GM12878 (cell line): ENCODE results near the gene LIPM. TPM values are rescaled to one million over a fixed set of nuclear protein-coding genes. Genes with fewer than 3 reads are reported as not detected.

Source experiments
- ATAC-seq: fragments of 200-7000 bp; cut with Tn5 transposase; 3 replicates; pipeline ENCODE4 v1.9.1; 2020; ENCODE audit warnings: mild to moderate bottlenecking, moderate library complexity
- BruUV-seq: library from RNA; stranded (reverse); fragments of 400-500 nt; replicated peaks from 2 replicates; lab custom pipeline; 2021; lab: Mats Ljungman, UMichigan
- CTCF ChIA-PET: fragments of 300-600 bp; sonication (Branson Sonifier 250); formaldehyde crosslinking; extraction: SDS; loops from one replicate; lab custom pipeline; 2021; ENCODE audit warnings: inconsistent platforms; lab: Yijun Ruan, JAX
- POLR2A ChIA-PET: fragments of 350-600 bp; formaldehyde crosslinking; extraction: SDS; loops from one replicate; lab custom pipeline; 2021; ENCODE audit warnings: inconsistent platforms; lab: Charles Lee
- RAD21 ChIA-PET: fragments of 300-600 bp; sonication (Branson Sonifier 250); formaldehyde crosslinking; loops from one replicate; lab custom pipeline; 2023; ENCODE audit warnings: antibody characterized with exemption; ENCODE audit not compliant: unreplicated experiment; lab: Charles Lee
- SMC1A ChIA-PET: fragments of 300-600 bp; sonication (Branson Sonifier 250); formaldehyde crosslinking; loops from one replicate; lab custom pipeline; 2023; ENCODE audit not compliant: unreplicated experiment, uncharacterized antibody; lab: Charles Lee
- DNase-seq: peaks from one replicate; pipeline ENCODE4 v3.0.0-alpha.2; 2011; ENCODE audit warnings: low read depth, low spot score
- FAIRE-seq: peaks from 3 replicates; lab custom pipeline; 2011; peaks lifted over from hg19 to GRCh38; lab: Jason Lieb, UNC
- H2AFZ ChIP-seq: 2 replicates; pipeline ENCODE4 v1.6.0; 2011; ENCODE audit warnings: low read depth, low read length, control low read depth; ENCODE audit not compliant: control insufficient read depth
- H3K27ac ChIP-seq: 2 replicates; pipeline ENCODE4 v1.5.1; 2011; ENCODE audit warnings: control low read depth; ENCODE audit not compliant: control insufficient read depth, insufficient read depth
- H3K27me3 ChIP-seq, 2 experiments: replicated peaks in 1 of 2; 2 replicates each; pipeline versions ENCODE4 v1.6.0 to v1.6.1; 2011; ENCODE audit warnings: low read length in 1 of 2; ENCODE audit not compliant: control insufficient read depth in 2 of 2, insufficient read depth in 2 of 2
- H3K36me3 ChIP-seq, 2 experiments: 2 replicates each; pipeline ENCODE4 v1.5.1; 2011; ENCODE audit warnings: low read length in 1 of 2; ENCODE audit not compliant: control insufficient read depth in 2 of 2, insufficient read depth in 2 of 2
- H3K4me1 ChIP-seq: 2 replicates; pipeline ENCODE4 v1.6.1; 2011; ENCODE audit warnings: mild to moderate bottlenecking, low read length, moderate library complexity, mixed read lengths; ENCODE audit not compliant: control insufficient read depth, insufficient read depth
- H3K4me2 ChIP-seq: 2 replicates; pipeline ENCODE4 v1.6.0; 2011; ENCODE audit warnings: control low read depth; ENCODE audit not compliant: control insufficient read depth, insufficient read depth
- H3K4me3 ChIP-seq: fragments of 200-600 bp; sonication (generic); 2 replicates; pipeline ENCODE4 v1.5.1; 2016
- H3K79me2 ChIP-seq: 2 replicates; pipeline ENCODE4 v1.6.0; 2011; ENCODE audit warnings: low read length; ENCODE audit not compliant: control insufficient read depth, insufficient read depth
- H3K9ac ChIP-seq: 2 replicates; pipeline ENCODE4 v1.8.0; 2011; ENCODE audit warnings: low read length, control low read depth, mixed read lengths; ENCODE audit not compliant: control insufficient read depth, insufficient read depth
- H3K9me3 ChIP-seq: replicated peaks from 3 replicates; pipeline ENCODE4 v1.5.1; 2011; ENCODE audit warnings: mild to moderate bottlenecking, low read length; ENCODE audit not compliant: control insufficient read depth, insufficient read depth
- H4K20me1 ChIP-seq: 2 replicates; pipeline ENCODE4 v1.6.0; 2011; ENCODE audit not compliant: control insufficient read depth, insufficient read depth
- BHLHE40 ChIP-seq, 2 experiments: fragments of 450-650 bp in 1 of 2; IDR thresholded peaks; 2 replicates each; pipeline ENCODE4 v1.6.1; 2011 to 2017; ENCODE audit warnings: low read depth in 2 of 2, borderline replicate concordance in 1 of 2, improper control_type of control experiment in 1 of 2, low read length in 1 of 2, mild to moderate bottlenecking in 1 of 2
- CHD2 ChIP-seq: IDR thresholded peaks from 2 replicates; pipeline ENCODE4 v1.6.1; 2011; ENCODE audit warnings: low read depth, low read length, improper control_type of control experiment, borderline replicate concordance
- ESRRA ChIP-seq: IDR thresholded peaks from 2 replicates; pipeline ENCODE4 v1.6.1; 2012; ENCODE audit warnings: mild to moderate bottlenecking, low read length, improper control_type of control experiment
- EZH2 ChIP-seq: IDR thresholded peaks from 2 replicates; pipeline ENCODE4 v1.6.1; 2012; ENCODE audit warnings: low read depth, mild to moderate bottlenecking, control low read depth, inconsistent platforms, low read length, borderline replicate concordance; ENCODE audit not compliant: control insufficient read depth
- JUNB ChIP-seq: IDR thresholded peaks from 2 replicates; pipeline ENCODE4 v1.6.1; 2016; ENCODE audit warnings: antibody characterized with exemption, mild to moderate bottlenecking
- LARP7 ChIP-seq: fragments of 450-650 bp; IDR thresholded peaks from 2 replicates; pipeline ENCODE4 v1.6.1; 2017; ENCODE audit warnings: mild to moderate bottlenecking
- MTA3 ChIP-seq: IDR thresholded peaks from 2 replicates; pipeline ENCODE4 v1.6.1; 2012; ENCODE audit warnings: low read length, inconsistent platforms, borderline replicate concordance
- NR2F1 ChIP-seq: fragments of 450-650 bp; conservative IDR thresholded peaks from 2 replicates; pipeline ENCODE4 v1.6.1; 2017; ENCODE audit warnings: mild to moderate bottlenecking
- RAD21 ChIP-seq: IDR thresholded peaks from 2 replicates; pipeline ENCODE4 v1.6.1; 2011; ENCODE audit warnings: mild to moderate bottlenecking, low read depth, low read length, moderate library complexity; ENCODE audit not compliant: insufficient read depth
- RUNX3 ChIP-seq: IDR thresholded peaks from 2 replicates; pipeline ENCODE4 v1.6.1; 2012; ENCODE audit warnings: low read length, inconsistent platforms
- SIX5 ChIP-seq: IDR thresholded peaks from 2 replicates; pipeline ENCODE4 v1.6.1; 2011; ENCODE audit warnings: mild to moderate bottlenecking, low read depth, low read length, moderate library complexity; ENCODE audit not compliant: severe bottlenecking
- SMC3 ChIP-seq: IDR thresholded peaks from 2 replicates; pipeline ENCODE4 v1.6.1; 2011; ENCODE audit warnings: low read length, improper control_type of control experiment, borderline replicate concordance
- YY1 ChIP-seq: IDR thresholded peaks from 2 replicates; pipeline ENCODE4 v1.6.1; 2011; ENCODE audit warnings: low read depth, mild to moderate bottlenecking, low read length
- ZNF384 ChIP-seq: IDR thresholded peaks from 2 replicates; pipeline ENCODE4 v1.6.1; 2012; ENCODE audit warnings: low read depth, mild to moderate bottlenecking, low read length, improper control_type of control experiment, borderline replicate concordance
- WGBS: methylation state at CpG from one replicate; pipeline ENCODE4 v1.1.6; 2016; ENCODE audit warnings: low lambda C conversion rate; ENCODE audit not compliant: insufficient replicate concordance, insufficient coverage; ENCODE audit errors: missing lambda C conversion rate; 5-methylcytosine and 5-hydroxymethylcytosine counted together
- in situ Hi-C: fragments of 300-500 bp; cut with MboI; formaldehyde crosslinking; loops from 9 replicates; pipeline ENCODE4 v1.14.3; 2018; ENCODE audit warnings: mixed read lengths
- intact Hi-C: fragments of 100-400 bp; cut with micrococcal nuclease; formaldehyde crosslinking; loops from one replicate; pipeline ENCODE4 v1.14.2; 2022; ENCODE audit not compliant: unreplicated experiment
- polyA plus RNA-seq, 11 experiments: library from polyadenylated mRNA; depleted of rRNA in 4 of 11; unstranded in 6 of 11; stranded (reverse) in 5 of 11; fragments of >200 nt; fragmentation: Nextera tagmentation in 4 of 11; fragmentation: Illumina TruSeq in 1 of 11; extraction: Ambion mirVana in 4 of 11; extraction: Trizol in 1 of 11; gene quantifications; 1 replicate in 1 of 11; 2 replicates in 10 of 11; pipeline versions ENCODE4 v1.2.1 to v1.2.3, GENCODE V29; 2011 to 2016; ENCODE audit warnings: inconsistent platforms in 2 of 11, missing spikeins in 2 of 11, low read depth in 1 of 11
- total RNA-seq, 4 experiments: library from RNA; depleted of rRNA in 3 of 4; stranded (reverse); fragments of >200 nt in 3 of 4; fragmentation: Illumina TruSeq in 1 of 4; extraction: Trizol in 1 of 4; gene quantifications; 2 replicates each; pipeline versions ENCODE4 v1.2.1 to v1.2.3, GENCODE V29; 2013 to 2021
- TF ChIP-seq, protein P1 (sequence below): fragments of 450-650 bp; IDR thresholded peaks from 2 replicates; pipeline ENCODE4 v1.6.1; 2014; ENCODE audit warnings: mild to moderate bottlenecking
- TF ChIP-seq, protein P2 (sequence below), 3 experiments: IDR thresholded peaks in 2 of 3; conservative IDR thresholded peaks in 1 of 3; 2 replicates each; pipeline ENCODE4 v1.5.1; 2011; ENCODE audit warnings: low read depth in 3 of 3, low read length in 3 of 3, mild to moderate bottlenecking in 3 of 3, control low read depth in 2 of 3, moderate library complexity in 2 of 3, inconsistent platforms in 1 of 3, mixed read lengths in 1 of 3; ENCODE audit not compliant: control insufficient read depth in 2 of 3, insufficient read depth in 1 of 3; ENCODE audit errors: extremely low read depth in 1 of 3

LIPM gene
- total and polyA plus RNA-seq, 10 of the 15 experiments (the other 5 are each of a cell fraction or from before 2014, with no cell fraction given) = not detected

DNA sequence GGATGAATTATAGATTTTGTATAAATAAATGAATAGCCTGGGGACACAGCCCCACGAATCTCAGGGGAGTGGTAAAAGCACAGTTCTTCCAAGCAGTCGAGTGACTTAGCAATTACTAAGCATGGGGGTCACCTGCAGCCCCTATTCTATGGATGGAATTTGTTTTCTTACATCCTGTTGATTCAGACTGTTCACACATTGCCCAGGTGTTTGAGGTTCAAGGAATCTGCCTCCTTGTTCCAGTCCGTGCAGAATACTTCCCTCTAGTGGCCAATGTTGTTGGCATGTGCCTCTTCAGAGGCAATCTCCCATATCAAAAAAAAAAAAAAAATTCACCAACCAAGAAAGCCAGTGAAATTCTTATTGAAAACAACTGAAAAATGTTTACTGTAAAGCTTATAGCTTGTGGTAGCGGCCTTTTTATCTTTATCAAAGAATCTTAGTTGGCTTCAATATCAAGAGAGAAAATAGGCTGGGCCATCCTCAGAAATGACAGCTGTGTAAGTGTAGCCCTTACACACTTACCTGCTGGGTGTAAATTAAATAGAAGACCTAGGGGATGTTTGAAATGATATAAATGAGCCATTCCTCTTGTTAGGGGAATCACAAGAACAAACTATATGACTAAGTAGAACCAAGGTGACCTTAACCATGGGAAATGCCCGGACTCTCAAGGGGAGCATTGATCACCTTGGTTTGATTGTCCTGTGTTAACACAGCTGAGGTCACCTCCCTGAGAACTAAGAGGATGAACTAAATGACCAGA lies 7.8 kb downstream of the LIPM start:
- Histone ChIP-seq H3K4me1 (no peaks in the 10 kb centered on the region), H3K27me3 (peaks cover 0 to 2% of the 10 kb centered on the region in 2 experiments; a peak in 2 of 4 replicates), H3K79me2 (no peaks in the 10 kb centered on the region), H2AFZ (no peak overlapping the region; the same call in 1 of the 2 replicates), H3K9me3 (no peaks in the 10 kb centered on the region), H3K36me3 (no peaks in the 10 kb centered on the region), H4K20me1 (no peaks in the 10 kb centered on the region), H3K27ac (no peak overlapping the region), H3K4me3 (no peak overlapping the region), H3K4me2 (no peak overlapping the region), H3K9ac (no peak overlapping the region)
- BruUV-seq = no TSS peak
- in situ Hi-C loops = loop anchor here (5.0 kb wide), 1 partner anchor 238 kb away; no protein-coding TSS in a partner anchor
- ChIA-PET SMC1A (interaction anchor here (0.6 to 2.9 kb wide), 30 partner anchors 11 to 972 kb away, joined by 3 to 20 read pairs (median 4); partner anchors contain the start of gene LIPN), CTCF (interaction anchor here (0.6 to 7.3 kb wide), 48 partner anchors 8 to 1098 kb away, joined by 3 to 71 read pairs (median 4); partner anchors contain the start of gene RNLS), POLR2A (interaction anchor here (0.7 to 0.9 kb wide), 3 partner anchors 14 to 113 kb away, joined by 3 to 4 read pairs (median 4); no protein-coding TSS in a partner anchor), RAD21 (interaction anchor here (0.7 to 4.0 kb wide), 15 partner anchors 11 to 960 kb away, joined by 3 to 20 read pairs (median 5); no protein-coding TSS in a partner anchor)
- peak; percentile 83 for FAIRE-seq
- intact Hi-C loops = loop anchor here (1.0 to 5.0 kb wide), 4 partner anchors 83 to 245 kb away; partner anchors contain the start of gene RNLS
- DNase-seq = no peak
- ATAC-seq = peak; percentile 91
- 20% methylated on average over 5 of the region's 5 CpGs for WGBS
- peak; percentile 93 for TF ChIP-seq ZNF384
- TF ChIP-seq YY1 = 0 out of 2 replicates have a peak, but pooled peaks have one; percentile 45
- TF ChIP-seq, protein P1, sequence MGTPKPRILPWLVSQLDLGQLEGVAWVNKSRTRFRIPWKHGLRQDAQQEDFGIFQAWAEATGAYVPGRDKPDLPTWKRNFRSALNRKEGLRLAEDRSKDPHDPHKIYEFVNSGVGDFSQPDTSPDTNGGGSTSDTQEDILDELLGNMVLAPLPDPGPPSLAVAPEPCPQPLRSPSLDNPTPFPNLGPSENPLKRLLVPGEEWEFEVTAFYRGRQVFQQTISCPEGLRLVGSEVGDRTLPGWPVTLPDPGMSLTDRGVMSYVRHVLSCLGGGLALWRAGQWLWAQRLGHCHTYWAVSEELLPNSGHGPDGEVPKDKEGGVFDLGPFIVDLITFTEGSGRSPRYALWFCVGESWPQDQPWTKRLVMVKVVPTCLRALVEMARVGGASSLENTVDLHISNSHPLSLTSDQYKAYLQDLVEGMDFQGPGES = no peak
- TF ChIP-seq JUNB = peak; percentile 58
- TF ChIP-seq, protein P2, sequence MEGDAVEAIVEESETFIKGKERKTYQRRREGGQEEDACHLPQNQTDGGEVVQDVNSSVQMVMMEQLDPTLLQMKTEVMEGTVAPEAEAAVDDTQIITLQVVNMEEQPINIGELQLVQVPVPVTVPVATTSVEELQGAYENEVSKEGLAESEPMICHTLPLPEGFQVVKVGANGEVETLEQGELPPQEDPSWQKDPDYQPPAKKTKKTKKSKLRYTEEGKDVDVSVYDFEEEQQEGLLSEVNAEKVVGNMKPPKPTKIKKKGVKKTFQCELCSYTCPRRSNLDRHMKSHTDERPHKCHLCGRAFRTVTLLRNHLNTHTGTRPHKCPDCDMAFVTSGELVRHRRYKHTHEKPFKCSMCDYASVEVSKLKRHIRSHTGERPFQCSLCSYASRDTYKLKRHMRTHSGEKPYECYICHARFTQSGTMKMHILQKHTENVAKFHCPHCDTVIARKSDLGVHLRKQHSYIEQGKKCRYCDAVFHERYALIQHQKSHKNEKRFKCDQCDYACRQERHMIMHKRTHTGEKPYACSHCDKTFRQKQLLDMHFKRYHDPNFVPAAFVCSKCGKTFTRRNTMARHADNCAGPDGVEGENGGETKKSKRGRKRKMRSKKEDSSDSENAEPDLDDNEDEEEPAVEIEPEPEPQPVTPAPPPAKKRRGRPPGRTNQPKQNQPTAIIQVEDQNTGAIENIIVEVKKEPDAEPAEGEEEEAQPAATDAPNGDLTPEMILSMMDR (IDR thresholded peaks at IDR 0.05 in 2 of 3, conservative IDR thresholded peaks at IDR 0.05 in 1 of 3; ENCODE audit: control insufficient read depth in 2 of 3, extremely low read depth in 1 of 3, insufficient read depth in 1 of 3, low read depth in 3 of 3, low read length in 3 of 3) = peak; percentile 70 to 77 (median 75)
- TF ChIP-seq SIX5 = no peak
- peak; percentile 12 to 47; a peak in 2 of 4 replicates for TF ChIP-seq BHLHE40 (IDR thresholded peaks at IDR 0.05; ENCODE audit: borderline replicate concordance in 1 of 2, low read depth in 2 of 2, low read length in 1 of 2)
- TF ChIP-seq RAD21 = peak; percentile 79
- TF ChIP-seq LARP7 = no peak
- TF ChIP-seq NR2F1 = no peak
- TF ChIP-seq RUNX3 = peak; percentile 13; the same call in 1 of the 2 replicates
- no peak for TF ChIP-seq EZH2
- peak; percentile 80 for TF ChIP-seq SMC3
- no peak for TF ChIP-seq MTA3
- TF ChIP-seq CHD2 = no peak
- 0 out of 2 replicates have a peak, but pooled peaks have one; percentile 41 for TF ChIP-seq ESRRA
